ENCODE results near the gene RAB43.

The RAB43 gene

GRCh38 chr3:129047553-129047839 lies 74.1 kb downstream of the RAB43 start:
- no peaks in the 10 kb centered on the region for H3K9me3 ChIP-seq (ENCODE audit: control insufficient read depth, insufficient read depth, low read depth, low read length)
- H3K27ac ChIP-seq (ENCODE audit: extremely low read depth, low read depth, low read length), result no peak overlapping the region
- no peaks in the 10 kb centered on the region for H3K36me3 ChIP-seq (ENCODE audit: control insufficient read depth in 2 of 2, insufficient read depth in 1 of 2, low read length in 2 of 2)
- CTCF ChIA-PET, result interaction anchor here (0.6 kb wide), 1 partner anchor 78 kb away, joined by 5 read pairs; no protein-coding TSS in a partner anchor
- TF ChIP-seq ZNF37A (tag by site-specific recombination; IDR thresholded peaks at IDR 0.05) (no peak), ZNF670 (tag by site-specific recombination; IDR thresholded peaks at IDR 0.05; ENCODE audit: low read depth) (no peak), ZNF280C (tag by site-specific recombination; IDR thresholded peaks at IDR 0.05) (no peak), ZNF211 (tag by site-specific recombination; IDR thresholded peaks at IDR 0.05; ENCODE audit: low read depth) (no peak), SCRT2 (tag by site-specific recombination; IDR thresholded peaks at IDR 0.05) (no peak), ZNF16 (tag by site-specific recombination; IDR thresholded peaks at IDR 0.05; ENCODE audit: low read depth) (no peak), ZNF266 (tag by site-specific recombination; IDR thresholded peaks at IDR 0.05; ENCODE audit: low read depth) (no peak), ZNF169 (tag by site-specific recombination; IDR thresholded peaks at IDR 0.05) (no peak), TRIM28 (IDR thresholded peaks at IDR 0.05; ENCODE audit: borderline replicate concordance, low read length) (no peak), ZNF621 (tag by site-specific recombination; IDR thresholded peaks at IDR 0.05) (no peak), ZFP69B (tag by site-specific recombination; IDR thresholded peaks at IDR 0.05) (no peak), ZNF132 (tag by site-specific recombination; IDR thresholded peaks at IDR 0.05; ENCODE audit: borderline replicate concordance) (no peak)
- TF ChIP-seq, protein P1, sequence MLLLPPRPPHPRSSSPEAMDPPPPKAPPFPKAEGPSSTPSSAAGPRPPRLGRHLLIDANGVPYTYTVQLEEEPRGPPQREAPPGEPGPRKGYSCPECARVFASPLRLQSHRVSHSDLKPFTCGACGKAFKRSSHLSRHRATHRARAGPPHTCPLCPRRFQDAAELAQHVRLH (tag by site-specific recombination; IDR thresholded peaks at IDR 0.05), result no peak
- H3K4me1 ChIP-seq (ENCODE audit: control insufficient read depth, insufficient read depth, low read length), result no peaks in the 10 kb centered on the region
- no peak overlapping the region for H3K4me3 ChIP-seq (ENCODE audit: low read depth, low read length)
- POLR2A ChIA-PET, result no interaction called here

- H3K4me1 ChIP-seq (ENCODE audit: control insufficient read depth, insufficient read depth, low read length), result no peaks in the 10 kb centered on the region
- H3K4me3 ChIP-seq (ENCODE audit: low read depth, low read length), result no peak overlapping the region
- ChIA-PET CTCF (interaction anchor here (0.6 kb wide), 1 partner anchor 19 kb away, joined by 4 read pairs; no protein-coding TSS in a partner anchor), POLR2A (no interaction called here)
- H3K27ac ChIP-seq (ENCODE audit: extremely low read depth, low read depth, low read length), result no peak overlapping the region
- H3K9me3 ChIP-seq (ENCODE audit: control insufficient read depth, insufficient read depth, low read depth, low read length), result no peaks in the 10 kb centered on the region
- H3K36me3 ChIP-seq (ENCODE audit: control insufficient read depth in 2 of 2, insufficient read depth in 1 of 2, low read length in 2 of 2), result no peaks in the 10 kb centered on the region
- no peak for TF ChIP-seq ZNF416 (tag by site-specific recombination; IDR thresholded peaks at IDR 0.05)
- TF ChIP-seq ZNF175 (tag by site-specific recombination; IDR thresholded peaks at IDR 0.05), result no peak
- TF ChIP-seq ZNF585B (tag by site-specific recombination; IDR thresholded peaks at IDR 0.05), result no peak
- no peak for TF ChIP-seq ZNF248 (tag by site-specific recombination; IDR thresholded peaks at IDR 0.05)
- TF ChIP-seq ZNF768 (tag by site-specific recombination; IDR thresholded peaks at IDR 0.05), result no peak
- TF ChIP-seq KLF1 (tag by site-specific recombination; IDR thresholded peaks at IDR 0.05), result no peak
- TF ChIP-seq ZNF664 (tag by site-specific recombination; IDR thresholded peaks at IDR 0.05), result no peak
- TF ChIP-seq ZNF148 (tag by site-specific recombination; IDR thresholded peaks at IDR 0.05; ENCODE audit: borderline replicate concordance), result no peak
- TF ChIP-seq ZNF155 (tag by site-specific recombination; IDR thresholded peaks at IDR 0.05), result no peak
- no peak for TF ChIP-seq ZSCAN5A (tag by site-specific recombination; IDR thresholded peaks at IDR 0.05)
- no peak for TF ChIP-seq REPIN1 (tag by site-specific recombination; IDR thresholded peaks at IDR 0.05; ENCODE audit: low read depth)
These were observed 74.7 kb downstream of the RAB43 start for GRCh38 chr3:129046732-129047552.
